Karpas-422 (cell line): ENCODE measurements around the gene ABCA12. TPM values are rescaled to one million over a fixed set of nuclear protein-coding genes. Genes with fewer than 3 reads are reported as not detected.

Source experiments
- DNase-seq: peaks from one replicate; pipeline ENCODE4 v3.0.0-alpha.2; 2015
- H2AFZ ChIP-seq: fragments of 200-600 bp; sonication (generic); 2 replicates; pipeline ENCODE4 v1.6.1; 2014; ENCODE audit warnings: antibody characterized with exemption, low read length, mixed read lengths
- H3K27ac ChIP-seq: fragments of 200-600 bp; sonication (generic); 2 replicates; pipeline ENCODE4 v1.5.1; 2014; ENCODE audit warnings: mild to moderate bottlenecking, low read length, moderate library complexity
- H3K27me3 ChIP-seq: fragments of 200-600 bp; sonication (generic); 2 replicates; pipeline ENCODE4 v1.6.1; 2014; ENCODE audit warnings: low read length, mixed read lengths
- H3K36me3 ChIP-seq: fragments of 200-600 bp; sonication (generic); 2 replicates; pipeline ENCODE4 v1.6.1; 2014; ENCODE audit warnings: low read length, mixed read lengths; ENCODE audit not compliant: insufficient read depth
- H3K4me1 ChIP-seq: fragments of 200-600 bp; sonication (generic); 2 replicates; pipeline ENCODE4 v1.6.1; 2014; ENCODE audit warnings: mild to moderate bottlenecking, low read length, mixed read lengths
- H3K4me2 ChIP-seq: fragments of 200-600 bp; sonication (generic); 2 replicates; pipeline ENCODE4 v1.6.1; 2014; ENCODE audit warnings: low read length, low read depth, mild to moderate bottlenecking; ENCODE audit not compliant: poor library complexity, severe bottlenecking
- H3K4me3 ChIP-seq: fragments of 200-600 bp; sonication (generic); 2 replicates; pipeline ENCODE4 v1.5.1; 2014; ENCODE audit warnings: mild to moderate bottlenecking, antibody characterized with exemption, low read length, mixed read lengths
- H3K79me2 ChIP-seq: fragments of 200-600 bp; sonication (generic); 2 replicates; pipeline ENCODE4 v1.6.1; 2014; ENCODE audit warnings: mild to moderate bottlenecking, low read length, mixed read lengths
- H3K9ac ChIP-seq: fragments of 200-600 bp; sonication (generic); 2 replicates; pipeline ENCODE4 v1.6.0; 2014; ENCODE audit warnings: low read length
- H3K9me2 ChIP-seq: fragments of 200-600 bp; sonication (generic), shearing (Covaris generic); replicated peaks from 2 replicates; pipeline ENCODE4 v1.6.0; 2014; ENCODE audit warnings: mild to moderate bottlenecking, low read length, moderate library complexity; ENCODE audit not compliant: insufficient read depth
- H3K9me3 ChIP-seq: fragments of 300-700, 200-600 bp; sonication (generic); 2 replicates; pipeline ENCODE4 v1.6.1; 2014; ENCODE audit warnings: low read length, mixed read lengths
- H4K20me1 ChIP-seq: fragments of 200-600 bp; sonication (generic); 2 replicates; pipeline ENCODE4 v1.6.1; 2014; ENCODE audit warnings: mild to moderate bottlenecking, antibody characterized with exemption, low read length, low read depth; ENCODE audit not compliant: insufficient read depth
- total RNA-seq: library from RNA; depleted of rRNA; stranded (reverse); fragments of >200 nt; shearing (Covaris generic); gene quantifications from 2 replicates; pipeline ENCODE4 v1.2.3, GENCODE V29; 2014; ENCODE audit warnings: low replicate concordance

ABCA12 gene
- total RNA-seq, 1 experiment from 2014 or later = not detected

DNA sequence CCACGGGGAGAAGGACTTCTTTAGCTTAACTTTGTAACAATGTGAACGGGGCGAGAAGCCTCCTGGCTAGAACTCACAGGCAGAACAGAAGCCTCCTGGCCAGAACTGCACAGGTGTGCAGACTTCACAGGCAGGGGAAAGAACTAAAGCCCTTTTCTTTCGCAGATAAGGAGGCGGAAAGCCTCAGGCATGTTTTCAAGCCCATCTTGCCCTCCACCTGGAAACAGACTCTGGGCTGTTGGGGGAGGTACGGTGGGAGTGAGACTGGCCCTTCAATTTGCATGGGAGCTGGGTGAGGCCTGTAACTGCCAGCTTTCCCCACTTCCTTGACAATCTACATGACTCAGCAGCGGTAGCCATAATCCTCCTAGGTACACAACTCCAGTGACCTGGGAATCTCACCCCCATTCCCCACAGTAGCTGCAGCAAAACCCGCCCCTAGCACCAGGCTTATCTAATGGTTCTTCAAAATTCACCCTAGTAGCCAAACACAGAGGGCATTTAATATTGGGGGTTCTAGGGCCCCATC, 22.9 kb upstream of the ABCA12 start:
- H2AFZ ChIP-seq = no peak overlapping the region
- H3K4me3 ChIP-seq = no peak overlapping the region
- no peak for DNase-seq
- no peaks in the 10 kb centered on the region for H3K79me2 ChIP-seq
- H3K27ac ChIP-seq = no peak overlapping the region
- no peaks in the 10 kb centered on the region for H3K4me1 ChIP-seq
- H3K9me2 ChIP-seq = no peaks in the 10 kb centered on the region
- no peaks in the 10 kb centered on the region for H3K9me3 ChIP-seq
- H3K36me3 ChIP-seq = no peaks in the 10 kb centered on the region
- H3K9ac ChIP-seq = no peak overlapping the region
- H3K27me3 ChIP-seq = no peaks in the 10 kb centered on the region
- H3K4me2 ChIP-seq = no peak overlapping the region
- no peaks in the 10 kb centered on the region for H4K20me1 ChIP-seq

DNA sequence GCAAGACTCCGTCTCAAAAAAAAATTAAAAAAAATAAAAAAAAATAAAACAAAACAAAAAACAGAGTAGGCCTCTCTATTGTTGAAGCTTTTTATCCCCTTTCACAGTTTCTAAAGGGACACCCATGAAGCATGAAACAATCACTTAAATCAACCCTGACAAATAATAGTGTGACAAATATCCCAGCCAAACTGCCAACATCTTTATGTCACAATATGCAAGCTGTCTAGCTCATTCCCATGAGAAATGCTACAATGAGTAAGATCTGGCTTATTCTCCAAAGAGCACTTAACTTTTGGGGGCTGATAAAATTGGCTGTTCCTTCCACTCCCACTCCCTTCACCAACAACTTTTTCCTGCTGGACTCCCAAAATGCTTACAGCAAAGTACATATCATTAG, 21.7 kb upstream of the ABCA12 start:
- H3K36me3 ChIP-seq = no peaks in the 10 kb centered on the region
- H3K9me2 ChIP-seq = no peaks in the 10 kb centered on the region; the same call in 1 of the 2 replicates
- H2AFZ ChIP-seq = no peak overlapping the region

DNA sequence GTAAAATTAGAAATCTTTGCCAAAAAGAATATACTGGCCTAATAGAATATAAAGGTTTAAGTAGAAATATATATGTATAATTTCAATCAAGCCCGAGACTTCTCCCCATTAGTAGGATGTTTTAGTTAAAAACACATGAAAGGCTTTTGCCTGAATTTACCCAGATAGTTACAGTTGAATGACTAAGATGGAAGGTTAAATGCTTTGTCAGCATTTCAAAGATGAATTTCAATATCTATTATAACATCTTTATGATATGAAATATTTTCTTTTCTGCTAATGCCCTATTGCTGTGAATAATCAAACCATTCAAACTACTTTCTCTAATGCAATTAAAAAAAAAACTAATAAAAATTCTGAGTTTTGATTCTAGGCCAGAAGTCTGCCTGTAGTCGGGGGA, 18.0 kb upstream of the ABCA12 start:
- H3K36me3 ChIP-seq = no peaks in the 10 kb centered on the region
- H3K4me3 ChIP-seq = no peak overlapping the region
- H3K27ac ChIP-seq = no peak overlapping the region
- no peaks in the 10 kb centered on the region for H4K20me1 ChIP-seq
- no peaks in the 10 kb centered on the region for H3K4me1 ChIP-seq
- no peaks in the 10 kb centered on the region; the same call in 1 of the 2 replicates for H3K9me2 ChIP-seq
- DNase-seq = no peak
- H3K9me3 ChIP-seq = no peaks in the 10 kb centered on the region
- H3K27me3 ChIP-seq = no peaks in the 10 kb centered on the region
- no peaks in the 10 kb centered on the region for H3K79me2 ChIP-seq
- no peak overlapping the region for H3K9ac ChIP-seq
- H3K4me2 ChIP-seq = no peak overlapping the region
- H2AFZ ChIP-seq = no peak overlapping the region

More for the DNA sequence above, 21.7 kb upstream of the ABCA12 start:
- Histone ChIP-seq H3K4me1 (no peaks in the 10 kb centered on the region), H3K27me3 (no peaks in the 10 kb centered on the region), H3K79me2 (no peaks in the 10 kb centered on the region), H3K4me3 (no peak overlapping the region), H3K27ac (no peak overlapping the region), H3K9me3 (no peaks in the 10 kb centered on the region), H3K9ac (no peak overlapping the region), H3K4me2 (no peak overlapping the region), H4K20me1 (no peaks in the 10 kb centered on the region)
- DNase-seq = no peak

DNA sequence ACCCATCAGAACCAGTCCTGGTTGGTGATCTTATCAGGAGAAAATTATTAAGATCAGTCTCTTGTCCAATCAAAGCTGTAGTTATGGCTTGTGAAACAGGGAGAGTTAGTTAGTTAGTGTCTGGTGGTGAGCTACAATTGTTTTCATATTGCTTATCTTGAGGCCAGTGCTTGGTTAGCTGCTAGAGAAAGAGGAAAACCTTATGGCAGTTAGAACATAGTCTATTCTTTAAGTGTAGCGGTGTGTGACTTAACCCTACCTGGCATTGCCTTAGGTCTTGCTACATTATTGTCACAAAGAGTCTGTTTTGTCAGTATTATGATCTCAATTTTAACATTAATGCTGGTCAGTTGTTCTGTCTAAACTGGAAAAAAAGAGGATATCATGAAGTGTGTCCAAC, 11.5 kb upstream of the ABCA12 start:
- Histone ChIP-seq H3K9me2 (no peaks in the 10 kb centered on the region; the same call in 1 of the 2 replicates), H3K9me3 (no peaks in the 10 kb centered on the region), H2AFZ (no peak overlapping the region), H3K27me3 (no peaks in the 10 kb centered on the region), H3K36me3 (no peaks in the 10 kb centered on the region), H3K79me2 (no peaks in the 10 kb centered on the region), H4K20me1 (no peaks in the 10 kb centered on the region), H3K4me3 (no peak overlapping the region), H3K4me2 (no peak overlapping the region), H3K27ac (no peak overlapping the region), H3K4me1 (no peaks in the 10 kb centered on the region), H3K9ac (no peak overlapping the region)
- no peak for DNase-seq

DNA sequence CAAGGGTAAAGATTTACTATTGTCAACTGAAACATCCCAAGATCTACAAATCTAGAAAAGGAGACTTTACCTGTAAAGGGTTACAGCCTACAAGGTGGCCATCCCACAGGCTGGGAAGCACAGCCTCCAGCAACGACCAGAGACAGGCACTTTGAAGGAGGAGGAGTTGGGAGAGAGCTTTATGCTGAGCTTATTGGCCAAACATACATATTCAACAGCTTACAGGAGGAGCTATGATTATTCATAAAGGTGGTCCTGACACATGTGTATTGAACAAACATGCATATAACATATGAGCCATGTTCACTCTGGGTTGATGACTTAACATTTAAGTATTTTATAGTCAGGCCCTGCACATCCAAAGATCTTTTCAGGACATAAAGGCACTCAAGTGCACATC, 11.1 kb upstream of the ABCA12 start:
- H3K27ac ChIP-seq = no peak overlapping the region
- H3K9me2 ChIP-seq = no peaks in the 10 kb centered on the region
- no peaks in the 10 kb centered on the region for H3K36me3 ChIP-seq
- no peak overlapping the region for H3K4me2 ChIP-seq
- no peak overlapping the region for H2AFZ ChIP-seq
- no peak overlapping the region for H3K4me3 ChIP-seq
- no peak overlapping the region for H3K9ac ChIP-seq
- H3K27me3 ChIP-seq = no peaks in the 10 kb centered on the region
- H4K20me1 ChIP-seq = no peaks in the 10 kb centered on the region
- DNase-seq = no peak
- no peaks in the 10 kb centered on the region for H3K79me2 ChIP-seq
- H3K9me3 ChIP-seq = no peaks in the 10 kb centered on the region
- H3K4me1 ChIP-seq = no peaks in the 10 kb centered on the region

DNA sequence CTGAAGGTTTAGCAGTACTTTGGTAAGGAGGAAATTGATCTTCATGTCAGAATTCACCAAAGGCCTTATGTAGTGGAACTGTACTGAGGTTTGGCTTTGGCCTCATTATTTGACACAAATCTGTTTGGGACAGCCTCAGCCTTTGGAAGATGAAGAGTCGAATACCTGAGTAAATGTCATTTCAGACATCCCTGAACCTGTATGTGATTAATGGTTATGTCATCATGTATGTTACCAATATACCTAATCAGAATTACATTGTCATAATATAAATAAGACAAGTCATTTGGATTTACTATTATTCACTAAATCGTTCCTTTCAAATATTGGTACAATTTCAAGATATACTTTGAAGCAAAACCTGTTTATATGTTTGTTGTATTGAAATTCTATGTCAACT, 10.6 kb upstream of the ABCA12 start:
- Histone ChIP-seq H3K4me3 (no peak overlapping the region), H3K36me3 (no peaks in the 10 kb centered on the region), H3K79me2 (no peaks in the 10 kb centered on the region), H3K27ac (no peak overlapping the region), H3K27me3 (no peaks in the 10 kb centered on the region), H2AFZ (no peak overlapping the region), H3K4me1 (no peaks in the 10 kb centered on the region), H3K9me3 (no peaks in the 10 kb centered on the region), H3K9me2 (no peaks in the 10 kb centered on the region), H3K9ac (no peak overlapping the region), H3K4me2 (no peak overlapping the region), H4K20me1 (no peaks in the 10 kb centered on the region)
- DNase-seq = no peak

DNA sequence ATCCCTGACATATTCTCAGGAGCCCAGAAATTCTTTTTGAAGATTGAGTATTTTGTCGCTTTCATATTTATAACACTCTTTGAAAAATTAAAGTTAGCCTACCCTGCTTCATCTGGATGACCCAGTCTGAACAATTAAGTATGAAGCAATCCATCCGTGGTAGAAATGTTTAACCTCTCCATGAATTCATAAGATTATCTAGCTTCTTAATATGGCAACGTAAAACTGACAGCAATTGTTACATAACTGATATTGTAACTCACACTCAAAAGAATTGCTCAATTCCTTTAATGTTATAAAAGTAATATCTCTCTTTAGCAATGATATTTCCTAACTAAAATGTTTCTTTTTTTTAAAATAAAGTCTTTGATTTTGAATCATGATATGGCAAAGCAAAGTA, 7.2 kb upstream of the ABCA12 start:
- H3K27ac ChIP-seq = no peak overlapping the region
- H4K20me1 ChIP-seq = no peaks in the 10 kb centered on the region
- H3K9me2 ChIP-seq = no peaks in the 10 kb centered on the region
- no peak overlapping the region for H2AFZ ChIP-seq
- no peaks in the 10 kb centered on the region for H3K36me3 ChIP-seq
- no peaks in the 10 kb centered on the region for H3K27me3 ChIP-seq
- H3K9me3 ChIP-seq = no peaks in the 10 kb centered on the region
- H3K9ac ChIP-seq = no peak overlapping the region
- no peaks in the 10 kb centered on the region for H3K4me1 ChIP-seq
- DNase-seq = no peak
- H3K4me2 ChIP-seq = no peak overlapping the region
- H3K79me2 ChIP-seq = no peaks in the 10 kb centered on the region
- no peak overlapping the region for H3K4me3 ChIP-seq

DNA sequence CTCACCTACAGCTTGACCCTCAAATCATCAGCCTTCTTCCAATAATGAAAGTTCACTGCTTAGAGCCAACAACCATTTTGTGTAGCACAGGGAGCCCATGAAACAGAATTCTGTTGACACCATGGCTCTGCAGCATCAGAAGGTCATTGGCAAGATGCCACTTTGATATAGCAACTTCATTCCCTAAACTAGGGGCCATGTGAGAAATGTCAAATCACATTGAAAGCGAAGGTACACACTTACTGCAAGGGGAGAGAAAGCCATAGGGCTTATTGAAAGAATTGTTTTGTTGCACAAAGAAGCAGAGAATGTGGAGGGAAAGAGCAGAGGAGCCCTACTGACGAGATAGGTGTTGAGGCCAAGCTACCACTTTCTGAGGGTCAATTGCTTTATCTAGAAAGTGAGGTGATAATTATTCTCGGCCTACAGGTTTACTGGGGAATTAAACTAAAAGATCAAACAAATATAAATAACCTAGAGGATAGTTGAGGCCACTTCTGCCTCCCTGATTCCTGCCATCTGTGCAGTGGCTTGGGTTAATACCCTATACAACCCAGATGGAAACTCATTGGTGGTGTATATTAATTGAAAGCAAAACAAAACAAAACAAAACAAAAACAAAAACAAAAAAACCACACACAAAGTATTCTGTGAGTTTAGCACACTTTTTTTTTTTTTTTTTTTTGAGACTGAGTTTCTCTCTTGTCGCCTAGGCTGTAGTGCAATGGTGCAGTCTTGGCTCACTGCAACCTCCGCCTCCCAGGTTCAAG, 5.9 kb upstream of the ABCA12 start:
- Histone ChIP-seq H3K4me3 (no peak overlapping the region), H2AFZ (no peak overlapping the region), H3K4me1 (no peaks in the 10 kb centered on the region), H3K27ac (no peak overlapping the region), H3K27me3 (no peaks in the 10 kb centered on the region), H4K20me1 (no peaks in the 10 kb centered on the region), H3K9me2 (no peaks in the 10 kb centered on the region), H3K9ac (no peak overlapping the region), H3K36me3 (no peaks in the 10 kb centered on the region), H3K79me2 (no peaks in the 10 kb centered on the region), H3K9me3 (no peaks in the 10 kb centered on the region), H3K4me2 (no peak overlapping the region)
- DNase-seq = no peak
